GM18498 (cell line): Measurements from ENCODE around the gene ATP1B3.
"Not testable (repeated sequence)": the region's sequence is repeated elsewhere in the genome, so short reads cannot be mapped to it uniquely, and the experiment has no call there.

Experiments
- ATAC-seq: cut with Tn5 transposase; IDR thresholded peaks from one replicate; pipeline ENCODE4 v1.9.1; 2021; ENCODE audit warnings: mild to moderate bottlenecking, moderate library complexity; ENCODE audit not compliant: unreplicated experiment

Gene ATP1B3

DNA sequence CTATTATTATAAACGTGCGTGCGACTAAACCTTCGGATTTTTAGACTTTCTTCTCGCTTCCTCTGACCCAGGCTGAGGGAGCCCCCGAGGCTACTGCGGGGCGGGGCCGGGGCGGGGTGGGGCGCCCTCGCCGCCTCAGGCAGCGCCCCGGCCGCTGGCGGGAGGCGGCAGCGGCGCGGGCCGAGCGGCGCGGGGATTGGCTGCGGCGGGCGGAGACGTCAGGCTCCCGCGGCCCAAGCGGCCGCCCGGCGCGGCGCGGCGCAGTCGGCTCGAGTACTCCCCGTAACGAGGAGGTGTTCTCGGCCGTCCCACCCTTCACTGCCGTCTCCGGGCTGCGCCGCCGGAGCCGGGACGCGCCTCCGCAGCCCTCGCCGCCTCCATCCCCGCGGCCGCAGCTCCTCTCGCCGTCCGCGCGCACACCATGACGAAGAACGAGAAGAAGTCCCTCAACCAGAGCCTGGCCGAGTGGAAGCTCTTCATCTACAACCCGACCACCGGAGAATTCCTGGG lies at the start of gene ATP1B3:
Gene ATP1B3 (plus strand): TSS at position 263 of the 510 bp plus-strand sequence. CDS start 159 bp downstream, at position 422.
- ATAC-seq = peak; percentile 84

DNA sequence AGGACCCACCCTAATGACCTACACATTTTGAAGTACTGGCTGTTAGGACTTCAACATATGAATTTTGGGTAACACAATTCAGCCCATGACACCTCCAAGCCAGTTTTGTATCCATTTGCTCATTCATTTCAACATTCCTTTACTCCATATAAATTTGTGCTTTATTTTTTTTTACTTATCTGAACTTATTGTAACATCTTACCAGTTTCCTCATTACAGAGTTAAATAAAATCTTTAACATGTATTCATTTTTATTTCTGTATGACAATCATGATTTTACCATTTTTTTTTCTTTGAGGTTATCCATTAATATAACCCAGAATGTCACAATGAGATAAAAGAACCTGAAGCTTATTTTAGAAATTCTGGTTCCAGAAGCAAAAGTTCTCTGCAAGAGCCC lies 48.0 kb upstream of the ATP1B3 start:
- no peak for ATAC-seq

- no peak for ATAC-seq
Measured at GRCh38 chr3:141828890-141829289, 47.6 kb upstream of the ATP1B3 start.

GRCh38 chr3:141830508-141830907 lies 45.9 kb upstream of the ATP1B3 start:
- ATAC-seq = no peak

DNA sequence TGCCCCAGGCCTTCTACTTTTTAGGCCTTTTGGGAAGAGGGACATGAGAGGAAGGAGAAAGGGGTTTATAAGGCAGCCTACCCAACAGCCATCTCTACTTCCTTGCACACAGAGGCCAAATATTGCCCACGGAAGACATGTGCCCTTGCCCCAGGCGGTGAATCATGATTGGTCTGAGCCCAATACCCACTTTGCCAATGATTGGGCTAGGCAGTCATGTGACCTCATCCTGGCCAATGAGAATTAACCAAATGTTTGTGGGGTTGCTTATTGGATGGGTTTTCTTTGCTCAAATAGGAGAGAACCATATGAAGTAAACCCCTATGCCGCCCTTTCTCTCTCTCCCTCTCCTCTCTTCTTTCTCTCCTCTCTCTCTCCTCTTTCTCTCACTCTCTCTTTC lies 42.2 kb upstream of the ATP1B3 start:
- ATAC-seq = no peak

DNA sequence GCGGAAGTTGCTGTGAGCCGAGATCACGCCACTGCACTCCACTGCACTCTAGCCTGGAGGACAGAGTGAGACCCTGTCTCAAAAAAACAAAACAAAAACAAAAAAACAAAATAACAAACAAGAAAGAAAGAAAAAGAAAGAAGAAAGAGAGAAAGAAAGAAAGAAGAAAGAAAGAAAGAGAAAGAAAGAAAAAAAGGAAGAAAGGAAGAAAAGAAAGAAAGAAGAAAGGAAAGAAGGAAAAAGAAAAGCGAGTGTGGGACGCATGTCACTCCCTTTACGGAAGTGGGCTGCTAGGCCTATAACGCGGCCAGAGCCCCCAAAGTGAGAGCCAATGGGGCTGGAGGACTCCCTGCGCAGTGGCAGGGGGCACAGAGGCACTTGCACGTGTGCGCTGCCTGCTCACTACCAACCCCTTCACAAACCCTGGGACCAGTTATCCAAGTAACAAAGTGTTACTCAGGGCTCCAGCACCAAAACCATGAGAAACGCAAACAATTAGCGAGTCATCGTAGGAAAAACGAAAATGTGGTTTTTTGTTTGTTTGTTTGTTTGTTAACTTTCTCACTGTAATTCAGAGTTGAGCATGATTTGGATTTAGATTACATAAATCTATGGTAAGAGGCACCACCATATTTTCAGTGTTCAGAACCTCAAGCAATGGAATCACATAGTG lies 40.8 kb upstream of the ATP1B3 start:
- ATAC-seq = no peak

DNA sequence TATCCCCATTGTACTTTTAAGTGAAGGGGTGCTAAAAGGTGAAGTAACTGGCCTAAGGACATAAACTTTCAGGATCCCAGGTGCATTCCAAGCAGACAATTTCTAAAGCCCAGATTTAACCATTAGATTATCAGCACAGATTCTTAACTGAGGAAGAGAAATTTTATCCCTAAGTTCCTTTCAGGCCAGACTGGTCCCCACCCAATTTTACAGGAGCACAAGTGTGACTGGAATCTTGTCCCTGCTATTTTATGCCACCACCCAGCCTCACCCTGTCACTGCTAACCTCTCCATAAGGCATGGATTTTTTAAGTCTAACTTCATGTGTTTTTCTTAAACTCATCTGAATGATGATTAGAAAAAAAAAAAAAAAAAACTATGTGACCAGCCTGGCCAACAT lies 37.1 kb upstream of the ATP1B3 start:
- ATAC-seq = no peak

- no peak for ATAC-seq
Measured at GRCh38 chr3:141840737-141841544, 35.5 kb upstream of the ATP1B3 start.

DNA sequence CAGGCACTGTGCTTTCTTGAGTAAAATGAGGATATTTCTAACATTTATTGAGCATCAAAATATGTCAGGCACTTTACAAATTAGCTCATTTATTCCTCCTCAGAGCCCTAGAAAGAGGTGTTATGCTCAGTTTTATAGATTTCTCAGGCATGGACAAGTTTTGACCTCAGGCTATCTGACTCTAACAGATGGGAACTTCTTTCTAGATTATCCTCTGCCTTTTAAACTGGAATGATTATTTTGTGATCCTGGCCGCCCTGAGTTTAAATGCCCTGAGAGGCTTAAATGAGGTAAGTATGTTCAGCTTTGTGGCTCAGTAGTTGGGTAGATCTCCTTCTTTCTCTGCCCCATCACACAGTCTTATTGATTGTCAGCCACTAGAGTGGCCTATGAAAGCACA lies 32.3 kb upstream of the ATP1B3 start:
- no peak for ATAC-seq

GRCh38 chr3:141844812-141845211 lies 31.6 kb upstream of the ATP1B3 start:
- ATAC-seq = no peak

DNA sequence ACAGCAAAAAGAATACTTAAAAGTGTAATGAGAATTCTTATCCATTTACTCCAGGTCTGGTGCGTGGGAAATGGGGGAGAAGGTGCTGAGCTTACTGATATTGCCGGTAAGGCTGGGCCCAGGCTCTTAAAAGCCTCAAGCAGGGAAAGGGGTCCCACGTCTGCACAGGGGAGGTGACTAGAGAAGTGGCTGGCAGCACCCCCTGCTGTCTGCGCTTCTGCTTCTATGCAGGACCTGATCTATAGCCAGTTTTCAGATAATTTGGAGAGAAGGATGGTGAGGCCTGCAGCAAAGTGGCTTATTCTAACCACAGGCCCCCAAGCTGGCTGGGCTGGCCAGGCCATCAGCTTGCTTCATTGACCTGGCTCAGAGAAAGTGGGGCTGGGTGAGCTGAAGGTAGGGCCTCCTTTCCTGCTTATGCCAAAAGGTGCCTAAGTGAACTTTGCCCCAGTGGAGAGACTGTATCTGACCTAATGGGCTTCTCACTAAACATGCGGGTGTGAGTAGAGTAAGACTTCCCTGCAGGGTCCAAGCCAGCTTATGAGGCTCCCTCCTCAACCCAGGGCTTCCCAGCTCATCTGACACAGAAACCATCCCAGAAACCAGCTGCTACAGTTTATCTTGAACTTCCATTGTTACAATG lies 30.9 kb upstream of the ATP1B3 start:
- ATAC-seq = no peak

- no peak for ATAC-seq
Measured at GRCh38 chr3:141846050-141846433, 30.4 kb upstream of the ATP1B3 start.

GRCh38 chr3:141848159-141848748 lies 28.2 kb upstream of the ATP1B3 start:
- ATAC-seq = not testable (repeated sequence)

GRCh38 chr3:141849056-141849815 lies 27.2 kb upstream of the ATP1B3 start:
- ATAC-seq = no peak

GRCh38 chr3:141851411-141851810 lies 25.0 kb upstream of the ATP1B3 start:
- no peak for ATAC-seq

GRCh38 chr3:141853081-141853601 lies 23.3 kb upstream of the ATP1B3 start:
- ATAC-seq = no peak

GRCh38 chr3:141853629-141854168 lies 22.7 kb upstream of the ATP1B3 start:
- ATAC-seq = no peak

DNA sequence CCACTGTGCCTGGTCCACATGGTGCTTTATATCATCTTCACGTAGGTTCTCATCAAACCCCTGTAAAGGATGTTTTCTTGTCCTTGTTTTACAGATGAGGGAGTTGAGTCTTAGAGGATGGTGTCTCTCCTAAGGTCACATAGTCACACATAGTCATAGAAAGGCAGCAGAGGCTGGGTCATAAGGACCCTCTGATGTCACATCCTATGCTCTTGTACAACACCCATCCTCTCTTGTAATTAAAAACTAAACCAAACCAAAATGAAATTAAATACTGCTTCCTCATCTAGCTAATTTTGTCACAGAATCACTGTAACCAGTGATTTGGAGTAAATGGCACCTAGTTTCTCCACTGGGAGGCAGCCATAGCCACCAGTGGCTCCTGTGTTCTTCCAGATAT lies 21.8 kb upstream of the ATP1B3 start:
- ATAC-seq = no peak

DNA sequence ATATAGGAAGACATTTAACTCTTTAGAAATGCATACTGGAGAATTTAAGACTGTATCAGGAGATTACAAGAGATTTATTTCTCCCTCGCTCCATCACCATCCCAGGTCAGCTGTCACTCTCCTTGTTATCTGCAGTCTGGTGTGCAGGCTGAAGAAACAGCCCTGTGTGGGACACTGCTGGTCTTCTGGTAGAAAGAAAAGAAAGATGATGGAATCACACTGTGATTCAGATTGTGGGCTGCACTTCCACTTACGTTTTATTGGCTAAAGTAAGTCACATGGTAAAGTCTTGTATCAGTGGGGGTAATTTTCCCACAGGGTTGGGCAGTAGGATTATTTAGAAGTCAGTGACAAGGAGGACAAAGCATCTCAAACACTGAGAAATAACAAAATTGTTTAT lies 18.1 kb upstream of the ATP1B3 start:
- no peak for ATAC-seq

DNA sequence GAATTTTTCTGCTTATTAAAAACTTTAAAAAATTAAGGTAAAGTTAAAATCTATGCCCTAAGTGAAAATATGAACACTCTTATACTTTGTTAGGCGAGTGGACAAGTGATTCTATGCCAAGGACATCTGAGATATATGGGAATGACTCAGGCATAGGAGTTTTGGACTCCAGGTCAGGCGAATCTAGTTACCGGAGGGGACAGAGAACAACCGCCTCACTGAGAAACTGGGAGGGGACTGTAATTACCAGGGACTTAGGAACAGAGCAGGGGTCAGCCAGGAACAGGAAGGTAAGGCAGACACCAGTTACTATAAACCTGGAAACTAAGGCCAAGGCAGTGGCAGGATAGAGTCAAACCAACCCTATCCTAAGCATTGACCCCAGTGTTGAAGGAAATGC lies 16.8 kb upstream of the ATP1B3 start:
- ATAC-seq = no peak
